SK-N-MC (cell line): Measurements from ENCODE around the gene L3HYPDH.

Source experiments
- EZH2 ChIP-seq: fragments of 200-600 bp; sonication (generic); IDR thresholded peaks from one replicate; pipeline ENCODE4 v1.6.1; 2017; ENCODE audit warnings: antibody characterized with exemption
- POLR2AphosphoS5 ChIP-seq: IDR thresholded peaks from 2 replicates; pipeline ENCODE4 v1.6.1; 2012; ENCODE audit warnings: mild to moderate bottlenecking, low read depth, low read length, borderline replicate concordance

GRCh38 chr14:59507063-59507751 is 23.0 kb upstream of the L3HYPDH start:
- TF ChIP-seq EZH2 (no peak), POLR2AphosphoS5 (no peak)
